SK-N-SH treated with all-trans-retinoic acid at 6 μM for 48 hours (cell line): ENCODE results near the gene C4BPB.

Source experiments
- ATAC-seq: fragments of 200-7000 bp; cut with Tn5 transposase; 3 replicates; pipeline ENCODE4 v1.9.1; 2020; ENCODE audit warnings: mild to moderate bottlenecking, moderate library complexity
- ARNTL ChIP-seq: fragments of 450-650 bp; formaldehyde crosslinking; IDR thresholded peaks from 2 replicates; pipeline ENCODE4 v1.5.0; 2020; ENCODE audit warnings: low read depth, mild to moderate bottlenecking, moderate library complexity, borderline replicate concordance
- BACH2 ChIP-seq: fragments of 250-450 bp; sonication (Bioruptor Pico); IDR thresholded peaks from 2 replicates; pipeline ENCODE4 v1.9.0; 2021; ENCODE audit warnings: mild to moderate bottlenecking, borderline replicate concordance
- CREB5 ChIP-seq: fragments of 250-450 bp; sonication (Bioruptor Pico); IDR thresholded peaks from 2 replicates; pipeline ENCODE4 v1.5.1; 2020; ENCODE audit warnings: low read depth, mild to moderate bottlenecking, moderate library complexity
- ESRRG ChIP-seq: fragments of 250-450 bp; sonication (Bioruptor Pico); IDR thresholded peaks from 2 replicates; pipeline ENCODE4 v1.6.1; 2021; ENCODE audit warnings: mild to moderate bottlenecking
- GLIS3 ChIP-seq: fragments of 250-450 bp; sonication (Bioruptor Pico); IDR thresholded peaks from 2 replicates; pipeline ENCODE4 v1.5.0; 2020; ENCODE audit warnings: mild to moderate bottlenecking, moderate library complexity
- ISL1 ChIP-seq: fragments of 250-450 bp; sonication (Bioruptor Pico); IDR thresholded peaks from 2 replicates; pipeline ENCODE4 v2.1.2; 2022; ENCODE audit warnings: mild to moderate bottlenecking, moderate library complexity
- OSR1 ChIP-seq: fragments of 250-450 bp; sonication (Bioruptor Pico); IDR thresholded peaks from 2 replicates; pipeline ENCODE4 v1.8.0; 2022; ENCODE audit warnings: moderate library complexity, mild to moderate bottlenecking, inconsistent platforms
- PATZ1 ChIP-seq: fragments of 250-450 bp; sonication (Bioruptor Pico); IDR thresholded peaks from 2 replicates; pipeline ENCODE4 v1.8.0; 2020; ENCODE audit warnings: mild to moderate bottlenecking, moderate library complexity, borderline replicate concordance
- POU6F1 ChIP-seq: fragments of 250-450 bp; sonication (Bioruptor Pico); IDR thresholded peaks from 2 replicates; pipeline ENCODE4 v1.8.0; 2021; ENCODE audit warnings: low read depth, mild to moderate bottlenecking, moderate library complexity, borderline replicate concordance
- RARB ChIP-seq: fragments of 250-450 bp; sonication (Bioruptor Pico); IDR thresholded peaks from 2 replicates; pipeline ENCODE4 v1.8.0; 2021; ENCODE audit warnings: mild to moderate bottlenecking, moderate library complexity
- SNAI2 ChIP-seq: fragments of 250-450 bp; sonication (Bioruptor Pico); IDR thresholded peaks from 2 replicates; pipeline ENCODE4 v1.5.0; 2020; ENCODE audit warnings: mild to moderate bottlenecking, moderate library complexity
- TCF4 ChIP-seq: fragments of 250-450 bp; sonication (Bioruptor Pico); IDR thresholded peaks from 2 replicates; pipeline ENCODE4 v1.8.0; 2021; ENCODE audit warnings: mild to moderate bottlenecking, moderate library complexity, borderline replicate concordance
- TOX ChIP-seq: fragments of 250-450 bp; sonication (Bioruptor Pico); IDR thresholded peaks from 2 replicates; pipeline ENCODE4 v1.8.0; 2021; ENCODE audit warnings: mild to moderate bottlenecking, moderate library complexity, borderline replicate concordance
- TSHZ2 ChIP-seq: fragments of 250-450 bp; sonication (Bioruptor Pico); IDR thresholded peaks from 2 replicates; pipeline ENCODE4 v1.5.0; 2020; ENCODE audit warnings: mild to moderate bottlenecking, moderate library complexity
- ZC3H10 ChIP-seq: fragments of 250-450 bp; sonication (Bioruptor Pico); IDR thresholded peaks from 2 replicates; pipeline ENCODE4 v1.5.1; 2021; ENCODE audit warnings: mild to moderate bottlenecking, moderate library complexity
- ZFP3 ChIP-seq: fragments of 250-450 bp; sonication (Bioruptor Pico); IDR thresholded peaks from 2 replicates; pipeline ENCODE4 v1.5.0; 2020; ENCODE audit warnings: mild to moderate bottlenecking, moderate library complexity
- ZFP30 ChIP-seq: fragments of 450-650 bp; formaldehyde crosslinking; IDR thresholded peaks from 2 replicates; pipeline ENCODE4 v1.5.0; 2022; ENCODE audit warnings: mild to moderate bottlenecking, moderate library complexity
- ZNF565 ChIP-seq: fragments of 450-650 bp; formaldehyde crosslinking; conservative IDR thresholded peaks from 2 replicates; pipeline ENCODE4 v1.5.0; 2020; ENCODE audit warnings: low read depth, mild to moderate bottlenecking, moderate library complexity
- ZNF70 ChIP-seq: fragments of 450-650 bp; formaldehyde crosslinking; IDR thresholded peaks from 2 replicates; pipeline ENCODE4 v1.5.0; 2020; ENCODE audit warnings: mild to moderate bottlenecking, moderate library complexity
- ZNF8 ChIP-seq: fragments of 450-650 bp; formaldehyde crosslinking; IDR thresholded peaks from 2 replicates; pipeline ENCODE4 v1.5.0; 2020; ENCODE audit warnings: mild to moderate bottlenecking, moderate library complexity
- TF ChIP-seq, protein P1 (sequence below): fragments of 250-450 bp; sonication (Bioruptor Pico); IDR thresholded peaks from 2 replicates; pipeline ENCODE4 v1.5.1; 2021; ENCODE audit warnings: mild to moderate bottlenecking, moderate library complexity

C4BPB gene

GRCh38 chr1:207097871-207098324 lies 9.2 kb downstream of the C4BPB start:
- TF ChIP-seq ZC3H10 (CRISPR knock-in tag) (no peak), OSR1 (CRISPR knock-in tag) (no peak), ZNF565 (no peak), ESRRG (CRISPR knock-in tag) (no peak), ISL1 (CRISPR knock-in tag) (no peak), ZFP3 (no peak), ZNF70 (CRISPR knock-in tag) (no peak), BACH2 (no peak), RARB (CRISPR knock-in tag) (no peak), TCF4 (no peak), TSHZ2 (CRISPR knock-in tag) (no peak), GLIS3 (no peak), ZNF8 (CRISPR knock-in tag) (no peak), PATZ1 (CRISPR knock-in tag) (no peak), ZFP30 (CRISPR knock-in tag) (no peak), ARNTL (CRISPR knock-in tag) (no peak), SNAI2 (CRISPR knock-in tag) (no peak), CREB5 (no peak), POU6F1 (no peak)
- TF ChIP-seq, protein P1, sequence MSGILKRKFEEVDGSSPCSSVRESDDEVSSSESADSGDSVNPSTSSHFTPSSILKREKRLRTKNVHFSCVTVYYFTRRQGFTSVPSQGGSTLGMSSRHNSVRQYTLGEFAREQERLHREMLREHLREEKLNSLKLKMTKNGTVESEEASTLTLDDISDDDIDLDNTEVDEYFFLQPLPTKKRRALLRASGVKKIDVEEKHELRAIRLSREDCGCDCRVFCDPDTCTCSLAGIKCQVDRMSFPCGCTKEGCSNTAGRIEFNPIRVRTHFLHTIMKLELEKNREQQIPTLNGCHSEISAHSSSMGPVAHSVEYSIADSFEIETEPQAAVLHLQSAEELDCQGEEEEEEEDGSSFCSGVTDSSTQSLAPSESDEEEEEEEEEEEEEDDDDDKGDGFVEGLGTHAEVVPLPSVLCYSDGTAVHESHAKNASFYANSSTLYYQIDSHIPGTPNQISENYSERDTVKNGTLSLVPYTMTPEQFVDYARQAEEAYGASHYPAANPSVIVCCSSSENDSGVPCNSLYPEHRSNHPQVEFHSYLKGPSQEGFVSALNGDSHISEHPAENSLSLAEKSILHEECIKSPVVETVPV (CRISPR knock-in tag): no peak
- no peak for ATAC-seq

DNA sequence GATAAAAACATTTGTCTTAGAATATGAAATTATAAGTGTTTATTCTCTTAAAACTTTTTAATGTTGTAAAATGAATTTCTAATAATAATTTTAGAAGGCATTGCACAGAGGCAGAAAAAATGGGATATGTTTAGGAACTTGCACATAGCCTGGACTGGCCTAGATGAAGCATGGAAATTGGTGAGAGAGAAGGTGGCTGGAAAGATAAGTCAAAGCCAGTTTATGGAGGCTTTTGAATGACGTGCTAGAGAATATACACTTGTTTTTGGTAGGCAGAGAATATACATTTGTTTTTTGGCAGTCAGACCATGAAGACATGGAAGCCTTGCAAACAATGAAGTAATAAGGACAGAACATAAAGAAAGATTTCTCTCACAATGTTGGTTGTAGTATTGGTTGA lies 13.1 kb downstream of the C4BPB start:
- TF ChIP-seq TSHZ2 (CRISPR knock-in tag) (no peak), TOX (CRISPR knock-in tag) (no peak), PATZ1 (CRISPR knock-in tag) (no peak), TCF4 (no peak), ZNF565 (no peak), ZFP30 (CRISPR knock-in tag) (no peak), CREB5 (no peak)
- no peak for ATAC-seq
